HG03342 (cell line): Measurements from ENCODE around the gene SEPHS1.
"Not testable (repeated sequence)": the region's sequence is repeated elsewhere in the genome, so short reads cannot be mapped to it uniquely, and the experiment has no call there.

ENCODE experiments used
- ATAC-seq: cut with Tn5 transposase; IDR thresholded peaks from one replicate; pipeline ENCODE4 v1.9.1; 2021; ENCODE audit warnings: mild to moderate bottlenecking, moderate library complexity; ENCODE audit not compliant: unreplicated experiment

SEPHS1 gene

GRCh38 chr10:13291821-13292773 is 56.0 kb downstream of the SEPHS1 start:
- no peak for ATAC-seq

- no peak for ATAC-seq
Observed at GRCh38 chr10:13291061-13291460, 57.0 kb downstream of the SEPHS1 start.

GRCh38 chr10:13284050-13284449 is 64.0 kb downstream of the SEPHS1 start:
- ATAC-seq, result no peak

GRCh38 chr10:13282348-13282747 is 65.7 kb downstream of the SEPHS1 start:
- ATAC-seq, result not testable (repeated sequence)

GRCh38 chr10:13276749-13277365 is 71.2 kb downstream of the SEPHS1 start:
- ATAC-seq, result no peak

- not testable (repeated sequence) for ATAC-seq
Observed at GRCh38 chr10:13276146-13276545, 71.9 kb downstream of the SEPHS1 start.

GRCh38 chr10:13272164-13272571 is 75.9 kb downstream of the SEPHS1 start:
- no peak for ATAC-seq

- no peak for ATAC-seq
Observed at GRCh38 chr10:13271552-13272163, 76.4 kb downstream of the SEPHS1 start.

- ATAC-seq, result no peak
Observed at GRCh38 chr10:13270877-13271551, 77.1 kb downstream of the SEPHS1 start.

- no peak for ATAC-seq
Observed at GRCh38 chr10:13268841-13269240, 79.3 kb downstream of the SEPHS1 start.

GRCh38 chr10:13268310-13268709 is 79.8 kb downstream of the SEPHS1 start:
- no peak for ATAC-seq
